Measurements from ENCODE around the gene BCAP31. TPM values are rescaled to one million over a fixed set of nuclear protein-coding genes. Genes with fewer than 3 reads are reported as not detected.

Gene BCAP31
- total RNA-seq, 1 experiment from 2014 or later = 289 TPM

DNA sequence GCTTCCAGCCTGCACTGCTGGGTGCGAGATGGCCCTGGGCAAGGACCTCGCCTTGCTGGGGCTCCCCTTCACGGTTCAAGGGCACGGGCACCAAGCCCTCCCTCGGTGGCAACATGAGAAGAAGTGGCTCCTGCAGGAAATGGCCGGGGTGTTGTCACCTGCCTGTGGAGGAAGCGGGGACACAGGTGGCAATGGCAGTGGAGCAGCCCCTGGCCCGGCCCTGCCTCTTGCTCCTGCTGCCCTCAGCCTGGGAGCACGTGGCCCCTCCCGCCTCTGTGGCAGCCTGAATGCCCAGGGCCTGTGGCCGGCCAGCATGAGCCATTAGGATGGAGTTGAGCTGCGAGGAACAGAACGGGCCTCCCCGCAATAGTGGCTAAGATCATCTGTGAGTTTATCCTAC, 17.3 kb upstream of the BCAP31 start:
- no TSS peak for BruUV-seq (replicated peaks)
- no peak overlapping the region for H2AFZ ChIP-seq (ENCODE audit: low read length)

DNA sequence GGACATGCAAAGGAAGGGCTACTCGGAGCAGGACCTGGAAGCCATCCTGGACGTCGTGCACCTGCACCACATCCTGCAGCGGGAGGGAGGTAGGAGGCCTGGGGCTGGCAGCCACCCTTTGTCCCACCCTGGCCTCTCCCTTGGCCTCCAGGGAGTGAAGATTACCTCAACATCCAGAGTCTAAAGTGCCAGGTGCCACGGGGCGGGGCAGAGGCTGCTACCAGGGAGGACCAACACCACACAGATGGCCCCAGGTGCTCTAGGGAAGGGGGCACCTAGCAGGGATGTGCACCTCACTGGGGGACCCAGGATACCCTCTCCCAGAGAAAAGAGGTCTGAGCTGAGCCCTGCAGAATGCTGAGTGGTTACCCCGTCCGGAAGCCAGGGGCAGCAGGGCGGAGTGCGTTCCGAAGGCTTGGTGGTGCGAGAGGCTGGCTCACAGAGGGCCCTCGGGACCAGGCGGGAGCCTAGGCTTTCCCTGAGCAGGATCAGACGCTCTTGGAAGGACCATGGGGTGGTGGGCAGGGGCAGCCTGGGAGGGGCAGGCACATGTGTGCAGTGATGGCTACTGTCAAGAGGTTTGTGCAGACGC, 16.5 kb upstream of the BCAP31 start:
- no peaks in the 10 kb centered on the region for H3K27me3 ChIP-seq (ENCODE audit: low read length)
- H3K36me3 ChIP-seq (ENCODE audit: low read depth, low read length) = peaks cover 4% of the 10 kb centered on the region; the same call in 1 of the 2 replicates
- H3K9me2 ChIP-seq (replicated peaks; ENCODE audit: low read length) = no peaks in the 10 kb centered on the region
- H3K4me2 ChIP-seq (ENCODE audit: low read length) = no peak overlapping the region
- H3K27ac ChIP-seq (ENCODE audit: low read length) = no peak overlapping the region
- no peaks in the 10 kb centered on the region for H3K79me2 ChIP-seq (ENCODE audit: low read length)
- H4K20me1 ChIP-seq (ENCODE audit: low read length) = no peaks in the 10 kb centered on the region
- BruUV-seq (replicated peaks) = no TSS peak
- DNase-seq (no peak), ATAC-seq (no peak)
- no peak overlapping the region for H3K9ac ChIP-seq (ENCODE audit: low read length)
- no peaks in the 10 kb centered on the region for H3K4me1 ChIP-seq (ENCODE audit: insufficient read depth, low read length)
- H3F3A ChIP-seq (ENCODE audit: low read length, unreplicated experiment) = no peaks in the 10 kb centered on the region
- intact Hi-C loops (cut with micrococcal nuclease) = no loop called here
- H3K4me3 ChIP-seq (ENCODE audit: low read length) = no peak overlapping the region
- CTCF ChIA-PET = no interaction called here
- no peaks in the 10 kb centered on the region for H3K9me3 ChIP-seq (ENCODE audit: low read length)
- POLR2A ChIA-PET (ENCODE audit: unreplicated experiment) = no interaction called here
- TF ChIP-seq EZH2phosphoT487 (IDR thresholded peaks at IDR 0.05; ENCODE audit: borderline replicate concordance, low read length) (no peak), EZH2 (IDR thresholded peaks at IDR 0.05; ENCODE audit: low read length, unreplicated experiment) (no peak)
- TF ChIP-seq, protein P1, sequence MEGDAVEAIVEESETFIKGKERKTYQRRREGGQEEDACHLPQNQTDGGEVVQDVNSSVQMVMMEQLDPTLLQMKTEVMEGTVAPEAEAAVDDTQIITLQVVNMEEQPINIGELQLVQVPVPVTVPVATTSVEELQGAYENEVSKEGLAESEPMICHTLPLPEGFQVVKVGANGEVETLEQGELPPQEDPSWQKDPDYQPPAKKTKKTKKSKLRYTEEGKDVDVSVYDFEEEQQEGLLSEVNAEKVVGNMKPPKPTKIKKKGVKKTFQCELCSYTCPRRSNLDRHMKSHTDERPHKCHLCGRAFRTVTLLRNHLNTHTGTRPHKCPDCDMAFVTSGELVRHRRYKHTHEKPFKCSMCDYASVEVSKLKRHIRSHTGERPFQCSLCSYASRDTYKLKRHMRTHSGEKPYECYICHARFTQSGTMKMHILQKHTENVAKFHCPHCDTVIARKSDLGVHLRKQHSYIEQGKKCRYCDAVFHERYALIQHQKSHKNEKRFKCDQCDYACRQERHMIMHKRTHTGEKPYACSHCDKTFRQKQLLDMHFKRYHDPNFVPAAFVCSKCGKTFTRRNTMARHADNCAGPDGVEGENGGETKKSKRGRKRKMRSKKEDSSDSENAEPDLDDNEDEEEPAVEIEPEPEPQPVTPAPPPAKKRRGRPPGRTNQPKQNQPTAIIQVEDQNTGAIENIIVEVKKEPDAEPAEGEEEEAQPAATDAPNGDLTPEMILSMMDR (conservative IDR thresholded peaks at IDR 0.05; ENCODE audit: low read depth, low read length) = no peak
- no peak overlapping the region for H2AFZ ChIP-seq (ENCODE audit: low read length)

More for the DNA sequence above, 17.3 kb upstream of the BCAP31 start:
- Histone ChIP-seq H3K27me3 (ENCODE audit: low read length) (no peaks in the 10 kb centered on the region), H3K4me2 (ENCODE audit: low read length) (no peak overlapping the region), H3K27ac (ENCODE audit: low read length) (no peak overlapping the region), H3K9me2 (replicated peaks; ENCODE audit: low read length) (no peaks in the 10 kb centered on the region), H3K4me1 (ENCODE audit: insufficient read depth, low read length) (no peaks in the 10 kb centered on the region), H3K79me2 (ENCODE audit: low read length) (no peaks in the 10 kb centered on the region), H3K36me3 (ENCODE audit: low read depth, low read length) (peaks cover 4% of the 10 kb centered on the region; the same call in 1 of the 2 replicates), H3K4me3 (ENCODE audit: low read length) (no peak overlapping the region), H3F3A (ENCODE audit: low read length, unreplicated experiment) (no peaks in the 10 kb centered on the region), H3K9ac (ENCODE audit: low read length) (no peak overlapping the region), H4K20me1 (ENCODE audit: low read length) (no peaks in the 10 kb centered on the region), H3K9me3 (ENCODE audit: low read length) (no peaks in the 10 kb centered on the region)
- ChIA-PET POLR2A (ENCODE audit: unreplicated experiment) (no interaction called here), CTCF (no interaction called here)
- ATAC-seq (no peak), DNase-seq (no peak)
- TF ChIP-seq, protein P1 (conservative IDR thresholded peaks at IDR 0.05; ENCODE audit: low read depth, low read length) = no peak
- TF ChIP-seq EZH2phosphoT487 (IDR thresholded peaks at IDR 0.05; ENCODE audit: borderline replicate concordance, low read length) (no peak), EZH2 (IDR thresholded peaks at IDR 0.05; ENCODE audit: low read length, unreplicated experiment) (no peak)
- intact Hi-C loops (cut with micrococcal nuclease) = no loop called here

- Histone ChIP-seq H3K36me3 (ENCODE audit: low read depth, low read length) (peaks cover 5% of the 10 kb centered on the region; the same call in 1 of the 2 replicates), H3K9me2 (replicated peaks; ENCODE audit: low read length) (no peaks in the 10 kb centered on the region), H3F3A (ENCODE audit: low read length, unreplicated experiment) (no peaks in the 10 kb centered on the region), H3K9me3 (ENCODE audit: low read length) (no peaks in the 10 kb centered on the region), H3K9ac (ENCODE audit: low read length) (no peak overlapping the region), H3K4me2 (ENCODE audit: low read length) (no peak overlapping the region), H2AFZ (ENCODE audit: low read length) (no peak overlapping the region), H3K27me3 (ENCODE audit: low read length) (no peaks in the 10 kb centered on the region), H3K4me3 (ENCODE audit: low read length) (no peak overlapping the region), H4K20me1 (ENCODE audit: low read length) (no peaks in the 10 kb centered on the region), H3K4me1 (ENCODE audit: insufficient read depth, low read length) (no peaks in the 10 kb centered on the region), H3K27ac (ENCODE audit: low read length) (no peak overlapping the region), H3K79me2 (ENCODE audit: low read length) (no peaks in the 10 kb centered on the region)
- TF ChIP-seq, protein P1 (conservative IDR thresholded peaks at IDR 0.05; ENCODE audit: low read depth, low read length) = no peak
- TF ChIP-seq EZH2 (IDR thresholded peaks at IDR 0.05; ENCODE audit: low read length, unreplicated experiment) (no peak), EZH2phosphoT487 (IDR thresholded peaks at IDR 0.05; ENCODE audit: borderline replicate concordance, low read length) (no peak)
- intact Hi-C loops (cut with micrococcal nuclease) = no loop called here
- ATAC-seq (no peak), DNase-seq (no peak)
- ChIA-PET POLR2A (ENCODE audit: unreplicated experiment) (no interaction called here), CTCF (no interaction called here)
- no TSS peak for BruUV-seq (replicated peaks)
These were observed 15.7 kb upstream of the BCAP31 start for GRCh38 chrX:153739754-153740486.

Measured in PC-3 (cell line).